ENCODE results near the gene SPDYE3. TPM values are rescaled to one million over a fixed set of nuclear protein-coding genes. Genes with fewer than 3 reads are reported as not detected.

SPDYE3 gene
- total and polyA plus RNA-seq, 2 experiments from 2014 or later, result 3.8 TPM; not detected in 1

DNA sequence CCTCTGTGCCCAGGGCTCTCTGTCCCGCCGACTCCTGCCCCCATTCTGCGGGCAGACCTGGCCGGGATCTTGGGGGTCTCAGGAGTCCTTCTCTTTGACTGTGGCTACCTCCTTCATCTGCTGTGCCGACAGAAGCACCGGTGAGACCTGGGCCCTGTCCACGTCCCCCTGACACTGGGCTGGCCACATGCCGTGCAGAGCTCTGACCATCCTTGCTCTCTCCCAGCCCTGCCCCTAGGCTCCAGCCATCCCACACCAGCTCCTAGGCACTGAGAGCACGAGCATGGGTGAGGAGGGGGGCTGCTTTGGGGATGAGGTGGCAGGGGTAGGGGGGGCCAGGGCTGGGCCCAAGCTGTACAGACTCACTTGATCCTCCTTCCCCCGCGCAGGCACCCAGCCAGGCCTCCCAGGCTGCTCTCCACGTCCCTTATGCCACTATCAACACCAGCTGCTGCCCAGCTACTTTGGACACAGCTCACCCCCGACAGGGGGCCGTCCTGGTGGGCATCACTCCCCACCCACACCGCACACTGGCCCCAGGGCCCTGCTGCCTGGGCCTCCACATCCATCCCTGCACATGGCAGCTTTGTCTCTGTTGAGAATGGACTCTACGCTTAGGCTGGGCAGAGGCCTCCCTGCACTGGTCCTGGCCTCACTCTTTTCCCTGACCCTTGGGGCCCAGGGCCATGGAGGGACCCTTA lies 45.6 kb downstream of the SPDYE3 start:
- in situ Hi-C loops (cut with MboI), result no loop called here
- Histone ChIP-seq H4K20me1 (ENCODE audit: insufficient read depth) (no peaks in the 10 kb centered on the region), H3K9me3 (ENCODE audit: low read depth) (no peaks in the 10 kb centered on the region), H3K4me1 (ENCODE audit: insufficient read depth) (no peaks in the 10 kb centered on the region), H3K4me2 (ENCODE audit: unreplicated experiment) (no peak overlapping the region), H3F3A (ENCODE audit: insufficient read depth) (no peaks in the 10 kb centered on the region), H3K9me2 (ENCODE audit: insufficient read depth) (no peaks in the 10 kb centered on the region), H3K27me3 (replicated peaks; ENCODE audit: insufficient read depth) (no peaks in the 10 kb centered on the region), H3K4me3 (no peak overlapping the region), H3K79me2 (ENCODE audit: insufficient read depth) (no peaks in the 10 kb centered on the region), H2AFZ (no peak overlapping the region), H3K9ac (no peak overlapping the region), H3K27ac (no peak overlapping the region), H3K36me3 (ENCODE audit: low read depth) (peaks cover 19% of the 10 kb centered on the region; the same call in 1 of the 2 replicates)
- no peak for DNase-seq
- WGBS, 2 experiments (ENCODE audit: low coverage in 1 of 2, low lambda C conversion rate in 2 of 2, missing lambda C conversion rate in 2 of 2), result 87 to 90% methylated on average over 12 to 13 of the region's 16 CpGs
- no peak for TF ChIP-seq EZH2phosphoT487 (IDR thresholded peaks at IDR 0.05; ENCODE audit: insufficient read depth, low read depth)

DNA sequence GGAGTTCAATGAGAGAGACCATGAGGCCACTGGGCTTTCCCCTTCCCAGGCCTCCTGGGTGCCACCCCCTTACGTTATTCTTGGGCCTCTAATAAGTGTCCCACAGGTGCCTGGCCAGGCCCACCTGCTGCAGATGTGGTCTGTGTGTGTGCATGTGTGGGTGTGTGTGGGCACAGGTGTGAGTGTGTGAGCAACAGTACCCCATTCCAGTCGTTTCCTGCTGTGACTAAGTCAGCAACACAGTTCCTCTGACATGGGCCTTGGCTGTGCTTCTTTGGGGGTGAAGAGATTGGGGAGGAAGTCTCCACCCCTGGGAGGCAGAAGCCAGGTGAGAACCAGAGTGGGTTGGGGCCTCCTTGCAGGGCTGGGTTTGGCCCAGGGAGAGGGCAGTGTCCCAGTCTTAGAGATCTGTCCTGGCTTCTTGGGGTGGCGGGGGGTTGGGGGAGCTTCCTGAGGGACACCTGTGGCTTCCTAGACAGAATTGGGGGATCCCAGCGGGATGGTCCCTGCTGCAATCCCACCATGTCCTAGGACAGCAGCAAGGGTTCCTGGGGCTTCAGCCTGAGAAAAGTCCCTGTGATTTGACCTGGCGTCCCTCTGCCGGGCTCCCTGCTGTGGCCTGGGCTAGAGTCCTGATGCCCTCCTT lies 46.3 kb downstream of the SPDYE3 start:
- Histone ChIP-seq H2AFZ (no peak overlapping the region), H3K9me3 (ENCODE audit: low read depth) (no peaks in the 10 kb centered on the region), H4K20me1 (ENCODE audit: insufficient read depth) (no peaks in the 10 kb centered on the region), H3K4me3 (no peak overlapping the region), H3K27ac (no peak overlapping the region), H3K27me3 (replicated peaks; ENCODE audit: insufficient read depth) (no peaks in the 10 kb centered on the region), H3K9ac (no peak overlapping the region), H3K9me2 (ENCODE audit: insufficient read depth) (no peaks in the 10 kb centered on the region), H3F3A (ENCODE audit: insufficient read depth) (no peaks in the 10 kb centered on the region), H3K79me2 (ENCODE audit: insufficient read depth) (no peaks in the 10 kb centered on the region), H3K4me1 (ENCODE audit: insufficient read depth) (no peaks in the 10 kb centered on the region), H3K4me2 (ENCODE audit: unreplicated experiment) (no peak overlapping the region), H3K36me3 (ENCODE audit: low read depth) (peaks cover 16% of the 10 kb centered on the region; the same call in 1 of the 2 replicates)
- TF ChIP-seq EZH2 (IDR thresholded peaks at IDR 0.05; ENCODE audit: insufficient read depth, poor library complexity, severe bottlenecking), result no peak
- TF ChIP-seq EZH2phosphoT487 (IDR thresholded peaks at IDR 0.05; ENCODE audit: insufficient read depth, low read depth), result no peak
- in situ Hi-C loops (cut with MboI), result no loop called here
- DNase-seq, result no peak
- WGBS, 2 experiments (ENCODE audit: low coverage in 1 of 2, low lambda C conversion rate in 2 of 2, missing lambda C conversion rate in 2 of 2), result 77 to 87% methylated on average over 6 of the region's 6 CpGs

DNA sequence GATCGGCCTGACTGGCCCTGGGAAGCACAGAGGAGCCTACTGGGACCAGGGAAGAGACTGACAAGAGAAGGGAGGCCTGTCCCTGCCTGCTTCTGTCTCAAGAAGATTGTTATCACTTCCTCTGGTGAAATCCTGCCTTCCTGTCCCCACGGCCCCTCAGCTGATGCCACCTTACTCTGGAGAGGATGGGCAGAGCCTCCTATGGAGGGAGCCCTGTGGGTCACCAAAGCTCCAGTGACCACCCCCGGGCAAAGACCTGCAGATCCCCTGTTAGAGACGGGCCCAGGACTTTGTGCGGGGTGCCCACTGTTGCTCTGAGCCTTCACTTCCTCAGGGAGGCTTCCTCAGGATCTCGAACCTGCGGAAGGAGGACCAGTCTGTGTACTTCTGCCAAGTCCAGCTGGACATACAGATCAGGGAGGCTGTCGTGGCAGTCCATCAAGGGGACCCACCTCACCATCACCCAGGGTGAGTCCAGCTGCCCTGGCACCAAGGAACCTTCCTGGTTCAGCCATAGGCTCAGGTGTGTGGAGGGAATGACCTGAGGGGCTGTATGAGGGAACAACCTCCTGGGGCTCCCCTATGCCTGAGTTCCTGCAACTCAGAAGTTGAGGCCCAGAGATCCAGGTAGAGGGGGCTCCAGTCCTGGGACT lies 49.0 kb downstream of the SPDYE3 start:
- no peaks in the 10 kb centered on the region for H4K20me1 ChIP-seq (ENCODE audit: insufficient read depth)
- H3K27me3 ChIP-seq (replicated peaks; ENCODE audit: insufficient read depth), result no peaks in the 10 kb centered on the region
- no peak overlapping the region for H3K4me2 ChIP-seq (ENCODE audit: unreplicated experiment)
- H3K36me3 ChIP-seq (ENCODE audit: low read depth), result peaks cover 17% of the 10 kb centered on the region; the same call in 1 of the 2 replicates
- H3K9me2 ChIP-seq (ENCODE audit: insufficient read depth), result no peaks in the 10 kb centered on the region
- H3K9ac ChIP-seq, result no peak overlapping the region
- no peak overlapping the region for H3K4me3 ChIP-seq
- no peaks in the 10 kb centered on the region for H3F3A ChIP-seq (ENCODE audit: insufficient read depth)
- no peak overlapping the region for H2AFZ ChIP-seq
- no peak overlapping the region for H3K27ac ChIP-seq
- in situ Hi-C loops (cut with MboI), result no loop called here
- no peak for TF ChIP-seq EZH2 (IDR thresholded peaks at IDR 0.05; ENCODE audit: insufficient read depth, poor library complexity, severe bottlenecking)
- no peak for TF ChIP-seq EZH2phosphoT487 (IDR thresholded peaks at IDR 0.05; ENCODE audit: insufficient read depth, low read depth)
- DNase-seq, result no peak
- H3K79me2 ChIP-seq (ENCODE audit: insufficient read depth), result no peaks in the 10 kb centered on the region
- no peaks in the 10 kb centered on the region for H3K9me3 ChIP-seq (ENCODE audit: low read depth)
- H3K4me1 ChIP-seq (ENCODE audit: insufficient read depth), result no peaks in the 10 kb centered on the region
- 78 to 79% methylated on average over 8 of the region's 8 CpGs for WGBS, 2 experiments (ENCODE audit: low coverage in 1 of 2, low lambda C conversion rate in 2 of 2, missing lambda C conversion rate in 2 of 2)

DNA sequence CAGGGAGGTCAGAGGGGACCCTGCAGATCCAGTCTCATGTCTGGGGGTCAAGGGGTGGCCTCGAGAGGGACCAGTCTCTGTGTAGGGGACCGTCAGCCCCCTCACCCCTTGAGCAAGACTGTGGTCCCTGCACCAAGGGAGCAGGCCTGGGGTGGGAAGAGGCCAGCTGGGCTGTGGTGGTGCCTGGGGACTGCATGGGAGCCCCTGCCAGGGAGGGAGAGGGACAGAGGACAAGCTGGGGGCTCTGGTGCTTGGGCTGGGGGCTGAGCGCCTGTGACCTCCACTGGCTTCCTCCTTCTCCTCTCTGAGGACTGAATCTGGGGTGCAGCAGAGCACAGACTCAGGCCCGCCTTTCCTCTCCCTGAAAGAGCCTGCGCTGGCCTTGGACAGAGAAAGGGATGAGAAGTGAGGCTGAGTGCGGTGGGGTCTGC lies 49.6 kb downstream of the SPDYE3 start:
- H3K36me3 ChIP-seq (ENCODE audit: low read depth), result peaks cover 19% of the 10 kb centered on the region; the same call in 1 of the 2 replicates
- DNase-seq, result no peak
- H3K27ac ChIP-seq, result no peak overlapping the region
- TF ChIP-seq EZH2 (IDR thresholded peaks at IDR 0.05; ENCODE audit: insufficient read depth, poor library complexity, severe bottlenecking) (no peak), EZH2phosphoT487 (IDR thresholded peaks at IDR 0.05; ENCODE audit: insufficient read depth, low read depth) (no peak)
- no peaks in the 10 kb centered on the region for H3K9me3 ChIP-seq (ENCODE audit: low read depth)
- no peaks in the 10 kb centered on the region for H3K79me2 ChIP-seq (ENCODE audit: insufficient read depth)
- H3K27me3 ChIP-seq (replicated peaks; ENCODE audit: insufficient read depth), result no peaks in the 10 kb centered on the region
- H3K4me2 ChIP-seq (ENCODE audit: unreplicated experiment), result no peak overlapping the region
- WGBS, 2 experiments (ENCODE audit: low coverage in 1 of 2, low lambda C conversion rate in 2 of 2, missing lambda C conversion rate in 2 of 2), result 89 to 94% methylated on average over 5 to 6 of the region's 6 CpGs
- H3K4me3 ChIP-seq, result no peak overlapping the region
- H3K9ac ChIP-seq, result no peak overlapping the region
- H3K9me2 ChIP-seq (ENCODE audit: insufficient read depth), result no peaks in the 10 kb centered on the region
- H3F3A ChIP-seq (ENCODE audit: insufficient read depth), result no peaks in the 10 kb centered on the region
- no peaks in the 10 kb centered on the region for H3K4me1 ChIP-seq (ENCODE audit: insufficient read depth)
- no peak overlapping the region for H2AFZ ChIP-seq
- H4K20me1 ChIP-seq (ENCODE audit: insufficient read depth), result no peaks in the 10 kb centered on the region
- in situ Hi-C loops (cut with MboI), result no loop called here

All from GM23248 (cell line).